HCT116 (cell line): ENCODE data around the gene SLC38A9. TPM values are rescaled to one million over a fixed set of nuclear protein-coding genes. Genes with fewer than 3 reads are reported as not detected.
"Not testable (repeated sequence)": the region's sequence is repeated elsewhere in the genome, so short reads cannot be mapped to it uniquely, and the experiment has no call there.

Source experiments
- ATAC-seq: fragments of 200-7000 bp; cut with Tn5 transposase; 2 replicates; pipeline ENCODE4 v1.9.1; 2020; ENCODE audit warnings: mild to moderate bottlenecking, moderate library complexity
- BruUV-seq: library from RNA; stranded (reverse); fragments of 400-500 nt; replicated peaks from 2 replicates; lab custom pipeline; 2021; lab: Mats Ljungman, UMichigan
- CTCF ChIA-PET: fragments of 300-600 bp; sonication (Branson Sonifier 250); formaldehyde crosslinking; loops from one replicate; lab custom pipeline; 2021; ENCODE audit warnings: antibody characterized with exemption; lab: Charles Lee
- POLR2A ChIA-PET: fragments of 300-600, 350-600 bp; sonication (Branson Sonifier 250); formaldehyde crosslinking; loops from one replicate; lab custom pipeline; 2021; ENCODE audit warnings: antibody characterized with exemption; lab: Charles Lee
- RAD21 ChIA-PET, 2 experiments: fragments of 300-600 bp; sonication (Branson Sonifier 250); formaldehyde crosslinking; loops; one replicate each; lab custom pipeline; 2023; ENCODE audit warnings: low total read pairs in 2 of 2; ENCODE audit not compliant: uncharacterized antibody in 2 of 2, unreplicated experiment in 2 of 2, low non-redundant PET in 1 of 2; lab: Charles Lee
- DNase-seq: peaks from one replicate; pipeline ENCODE4 v3.0.0-alpha.2; 2010; ENCODE audit warnings: low read depth, low spot score
- H2AFZ ChIP-seq: fragments of 200-600 bp; shearing (Covaris generic), sonication (generic); 2 replicates; pipeline ENCODE4 v1.6.1; 2017; ENCODE audit warnings: low read depth, mixed run types, mixed read lengths, antibody characterized with exemption, low read length; ENCODE audit not compliant: poor library complexity, severe bottlenecking
- H3K27ac ChIP-seq: 2 replicates; pipeline ENCODE4 v1.5.1; 2012; ENCODE audit warnings: low read depth, low read length
- H3K27me3 ChIP-seq: fragments of 200-600 bp; sonication (generic); 2 replicates; pipeline ENCODE4 v1.6.1; 2016; ENCODE audit warnings: mixed run types, low read length, mixed read lengths; ENCODE audit not compliant: insufficient read depth
- H3K36me3 ChIP-seq, 2 experiments: fragments of 200-500 bp in 1 of 2; fragments of 200-600 bp in 1 of 2; sonication (Bioruptor generic) in 1 of 2; sonication (generic) in 1 of 2; 2 replicates each; pipeline versions ENCODE4 v1.5.1 to v1.6.1; 2014 to 2016; ENCODE audit warnings: low read length in 2 of 2, inconsistent platforms in 1 of 2, mixed read lengths in 1 of 2, mixed run types in 1 of 2; ENCODE audit not compliant: insufficient read depth in 2 of 2, control insufficient read depth in 1 of 2
- H3K4me1 ChIP-seq, 2 experiments: fragments of 200-600 bp in 1 of 2; sonication (generic) in 1 of 2; 2 replicates each; pipeline versions ENCODE4 v1.5.1 to v1.6.1; 2012 to 2017; ENCODE audit warnings: low read length in 2 of 2, inconsistent platforms in 1 of 2, mild to moderate bottlenecking in 1 of 2, mixed read lengths in 1 of 2, mixed run types in 1 of 2, moderate library complexity in 1 of 2; ENCODE audit not compliant: insufficient read depth in 2 of 2, control insufficient read depth in 1 of 2
- H3K4me2 ChIP-seq: fragments of 200-600 bp; sonication (generic); 2 replicates; pipeline ENCODE4 v1.6.1; 2017; ENCODE audit warnings: mixed run types, low read length, mixed read lengths
- H3K4me3 ChIP-seq, 2 experiments: fragments of 200-600 bp in 1 of 2; sonication (generic) in 1 of 2; replicated peaks in 1 of 2; 2 replicates each; pipeline ENCODE4 v1.5.1; 2011 to 2016; ENCODE audit warnings: low read length in 2 of 2, control low read depth in 1 of 2, low read depth in 1 of 2, mild to moderate bottlenecking in 1 of 2, mixed read lengths in 1 of 2, mixed run types in 1 of 2
- H3K79me2 ChIP-seq: fragments of 200-600 bp; sonication (generic); 2 replicates; pipeline ENCODE4 v1.6.1; 2017; ENCODE audit warnings: mild to moderate bottlenecking, mixed run types, low read length, moderate library complexity, mixed read lengths; ENCODE audit not compliant: insufficient read depth
- H3K9ac ChIP-seq: fragments of 200-600 bp; sonication (generic); 2 replicates; pipeline ENCODE4 v1.6.1; 2016; ENCODE audit warnings: low read length, mixed read lengths
- H3K9me2 ChIP-seq: fragments of 200-600 bp; sonication (generic), shearing (Covaris generic); 2 replicates; pipeline ENCODE4 v1.6.1; 2017; ENCODE audit warnings: mixed run types, mild to moderate bottlenecking, moderate library complexity; ENCODE audit not compliant: insufficient read depth
- H3K9me3 ChIP-seq, 2 experiments: fragments of 200-500 bp in 1 of 2; fragments of 200-600 bp in 1 of 2; sonication (Bioruptor generic) in 1 of 2; sonication (generic) in 1 of 2; 2 replicates each; pipeline ENCODE4 v1.6.1; 2014 to 2017; ENCODE audit warnings: low read length in 2 of 2, mixed read lengths in 2 of 2, inconsistent platforms in 1 of 2, low read depth in 1 of 2, mild to moderate bottlenecking in 1 of 2, mixed run types in 1 of 2, moderate library complexity in 1 of 2; ENCODE audit not compliant: control insufficient read depth in 1 of 2, insufficient read depth in 1 of 2
- H4K20me1 ChIP-seq: fragments of 200-600 bp; sonication (generic), shearing (Covaris generic); 2 replicates; pipeline ENCODE4 v1.6.1; 2017; ENCODE audit warnings: mixed run types, mild to moderate bottlenecking, moderate library complexity; ENCODE audit not compliant: insufficient read depth
- CBX3 ChIP-seq: IDR thresholded peaks from 2 replicates; pipeline ENCODE4 v1.6.1; 2012; ENCODE audit warnings: low read depth
- CEBPB ChIP-seq: IDR thresholded peaks from 2 replicates; pipeline ENCODE4 v1.6.1; 2012; ENCODE audit warnings: low read depth
- POLR2AphosphoS5 ChIP-seq: IDR thresholded peaks from 2 replicates; pipeline ENCODE4 v1.6.1; 2011; ENCODE audit warnings: mild to moderate bottlenecking, low read depth, low read length, moderate library complexity
- RAD21 ChIP-seq: IDR thresholded peaks from 2 replicates; pipeline ENCODE4 v1.6.1; 2012; ENCODE audit warnings: low read depth, mild to moderate bottlenecking
- SP1 ChIP-seq: IDR thresholded peaks from 2 replicates; pipeline ENCODE4 v1.6.1; 2012; ENCODE audit warnings: low read depth
- YY1 ChIP-seq: IDR thresholded peaks from 2 replicates; pipeline ENCODE4 v1.6.1; 2011; ENCODE audit warnings: low read length, low read depth, moderate library complexity, mild to moderate bottlenecking; ENCODE audit not compliant: insufficient replicate concordance; ENCODE audit errors: extremely low read depth
- ZBTB33 ChIP-seq: IDR thresholded peaks from 2 replicates; pipeline ENCODE4 v1.6.1; 2011; ENCODE audit warnings: mild to moderate bottlenecking, low read length, moderate library complexity; ENCODE audit not compliant: insufficient replicate concordance; ENCODE audit errors: extremely low read depth
- ZNF274 ChIP-seq: fragments of 200-500 bp; sonication (Bioruptor generic); IDR thresholded peaks from 2 replicates; pipeline ENCODE4 v1.6.1; 2014; ENCODE audit warnings: mild to moderate bottlenecking, low read depth, low read length, inconsistent platforms
- intact Hi-C: fragments of 100-400 bp; cut with micrococcal nuclease; formaldehyde crosslinking; loops from 2 replicates; pipeline ENCODE4 v1.10.0; 2022
- total RNA-seq: library from RNA; stranded (reverse); gene quantifications from one replicate; pipeline ENCODE4 v1.2.1, GENCODE V29; 2021; ENCODE audit not compliant: unreplicated experiment

SLC38A9 gene
- total RNA-seq, 1 experiment from 2014 or later = 12.6 TPM

GRCh38 chr5:55720188-55720703, 8.1 kb upstream of the SLC38A9 start:
- H3K36me3 ChIP-seq = no peaks in the 10 kb centered on the region
- CTCF ChIA-PET = no interaction called here

GRCh38 chr5:55719026-55719425, 6.9 kb upstream of the SLC38A9 start:
- intact Hi-C loops, H3K27ac ChIP-seq, H3K4me1 ChIP-seq, RAD21 ChIA-PET, H3K36me3 ChIP-seq, DNase-seq, H3K9ac ChIP-seq, H3K4me2 ChIP-seq, H2AFZ ChIP-seq, H4K20me1 ChIP-seq, CTCF ChIA-PET, H3K4me3 ChIP-seq, ATAC-seq, H3K9me2 ChIP-seq, H3K9me3 ChIP-seq, POLR2A ChIA-PET, H3K27me3 ChIP-seq, BruUV-seq, H3K79me2 ChIP-seq: not testable (repeated sequence)

More at GRCh38 chr5:55720188-55720703, 8.1 kb upstream of the SLC38A9 start:
- POLR2A ChIA-PET = interaction anchor here (0.7 kb wide), 1 partner anchor 94 kb away, joined by 3 read pairs; no protein-coding TSS in a partner anchor
- intact Hi-C loops = no loop called here
- BruUV-seq = no TSS peak
- no peak overlapping the region for H2AFZ ChIP-seq
- no peak for DNase-seq
- H3K27ac ChIP-seq = no peak overlapping the region
- no peaks in the 10 kb centered on the region for H4K20me1 ChIP-seq
- H3K27me3 ChIP-seq = no peaks in the 10 kb centered on the region
- TF ChIP-seq POLR2AphosphoS5 (no peak), ZNF274 (no peak), ZBTB33 (no peak), SP1 (no peak), CBX3 (no peak), CEBPB (no peak), RAD21 (no peak), YY1 (no peak)
- ATAC-seq = no peak
- no peaks in the 10 kb centered on the region for H3K9me3 ChIP-seq
- no peaks in the 10 kb centered on the region for H3K9me2 ChIP-seq
- no peak overlapping the region for H3K4me2 ChIP-seq
- no peaks in the 10 kb centered on the region for H3K4me1 ChIP-seq
- RAD21 ChIA-PET = no interaction called here
- H3K79me2 ChIP-seq = no peaks in the 10 kb centered on the region
- H3K9ac ChIP-seq = no peak overlapping the region
- H3K4me3 ChIP-seq = no peak overlapping the region
